Heart right ventricle (tissue), 16 donors: ENCODE results near the gene KIF5A. TPM values are rescaled to one million over a fixed set of nuclear protein-coding genes. Genes with fewer than 3 reads are reported as not detected.

ENCODE experiments used
- ATAC-seq, 8 donors: fragments of 200-7000 bp; cut with Tn5 transposase; one replicate each; pipeline ENCODE4 v1.9.1; 2020; ENCODE audit warnings: mild to moderate bottlenecking in 8 of 8, moderate library complexity in 8 of 8, moderate number of reproducible peaks in 1 of 8
- DNase-seq, 2 donors: peaks; one replicate each; pipeline ENCODE4 v3.0.0-alpha.2; 2020
- H3K27ac ChIP-seq, 10 donors: fragments of 200-600 bp; sonication (generic) in 2 of 10; one replicate each; pipeline versions ENCODE4 v1.5.0 to v1.8.0; 2020 to 2022; ENCODE audit warnings: mild to moderate bottlenecking in 3 of 10
- H3K27me3 ChIP-seq, 7 donors: fragments of 200-600 bp; one replicate each; pipeline ENCODE4 v1.8.0; 2021 to 2022; ENCODE audit warnings: mild to moderate bottlenecking in 2 of 7
- H3K36me3 ChIP-seq, 9 donors: fragments of 200-600 bp; sonication (generic) in 1 of 9; one replicate each; pipeline versions ENCODE4 v1.5.0 to v1.8.0; 2020 to 2022; ENCODE audit warnings: mild to moderate bottlenecking in 2 of 9
- H3K4me1 ChIP-seq, 9 donors: fragments of 200-600 bp; sonication (generic) in 1 of 9; one replicate each; pipeline versions ENCODE4 v1.5.0 to v1.8.0; 2020 to 2022; ENCODE audit warnings: mild to moderate bottlenecking in 4 of 9
- H3K4me3 ChIP-seq, 10 donors: fragments of 200-600 bp; sonication (generic) in 2 of 10; one replicate each; pipeline versions ENCODE4 v1.5.0 to v1.8.0; 2020 to 2022; ENCODE audit warnings: mild to moderate bottlenecking in 7 of 10, moderate library complexity in 2 of 10
- H3K9me3 ChIP-seq, 11 donors: fragments of 200-600 bp in 10 of 11; sonication (generic) in 2 of 11; one replicate each; pipeline versions ENCODE4 v1.5.0 to v1.8.0; 2013 to 2022; ENCODE audit warnings: mild to moderate bottlenecking in 2 of 11, control low read depth in 1 of 11, moderate library complexity in 1 of 11
- CTCF ChIP-seq, 9 donors: fragments of 200-600 bp; sonication (generic) in 2 of 9; IDR thresholded peaks; one replicate each; pipeline versions ENCODE4 v1.5.0 to v1.8.0; 2021 to 2022; ENCODE audit warnings: antibody characterized with exemption in 9 of 9, mild to moderate bottlenecking in 5 of 9, moderate library complexity in 1 of 9
- WGBS, 2 donors: extraction: QIAGEN DNeasy Blood & Tissue Kit; methylation state at CpG; one replicate each; pipeline ENCODE4 v1.1.7; 2013; ENCODE audit warnings: inconsistent platforms in 1 of 2; 5-methylcytosine and 5-hydroxymethylcytosine counted together
- intact Hi-C, 10 donors: fragments of 100-400 bp; cut with DNase I; formaldehyde crosslinking; loops; one replicate each; pipeline versions ENCODE4 v1.11.1 to v1.14.2; 2022
- polyA plus RNA-seq, 2 donors: library from polyadenylated mRNA; stranded (reverse); fragments of 200-250 nt; gene quantifications; one replicate each; pipeline ENCODE4 v1.2.3, GENCODE V29; 2013
- total RNA-seq, 10 donors: library from RNA; stranded (reverse); fragmentation: NEBNext Ultra II Directional in 3 of 10; extraction: Animal tissue kit (Norgen Biotek cat#: 25700) in 3 of 10; gene quantifications; one replicate each; pipeline versions ENCODE4 v1.2.1 to v1.2.4, GENCODE V29; 2021 to 2023
- donor health status: Arrhythmogenic right ventricular cardiomyopathy.
- donor health status: ischemic (EF 13 %, LVEDD 7.1; RV severe dilation, severe dysfunction).
- donor health status: healthy with polysubstance abuse.
- donor health status: DM: no; HTN: yes; CAD: no.
- donor health status: DM: no; HTN: no; CAD: no.
- donor health status: ischemic (EF 25% LVEDD 6.9; RV normal size, moderate dysfunction).
- donor health status: ischemic (EF 25% LVEDD 5.7; RV mildly dilated, moderate dysfunction).
- donor health status: healthy.
- donor health status: DM: yes; HTN: yes; CAD: no.
- donor health status: Ischemic cardiomyopathy.
- donor health status: ischemic (EF 35%, LVEDD 5.7; RV mildly dilated, moderate dysfunction).
- donor health status: nonischemic (EF 11% LVEDD 7.7; RV severe dilation, severe dysfunction).
- donor health status: DM: yes; HTN: yes; CAD: no.
- donor health status: PGD.
- donor health status: ischemic (EF 29% LVEDD 5.4; RV normal size, mild dysfunction).
- donor health status: nonischemic (EF 23%, LVEDD 6.1; RV moderate dilation, normal function).

The KIF5A gene
- total and polyA plus RNA-seq, 12 donors, result 0.05 to 0.29 (median 0.07) TPM; not detected in 5

GRCh38 chr12:57541001-57541400 lies 8.8 kb upstream of the KIF5A start:
- ATAC-seq (no peak), DNase-seq (no peak)
- H3K27ac ChIP-seq, result no peak overlapping the region
- no peaks in the 10 kb centered on the region for H3K27me3 ChIP-seq
- no peaks in the 10 kb centered on the region for H3K9me3 ChIP-seq
- intact Hi-C loops, result no loop called here
- peaks cover 6 to 28% (median 23%) of the 10 kb centered on the region in 9 donors for H3K4me1 ChIP-seq
- 65 to 67% methylated on average over 2 of the region's 2 CpGs for WGBS, 2 donors
- TF ChIP-seq CTCF (IDR thresholded peaks at IDR 0.05), result no peak
- H3K4me3 ChIP-seq, result no peak overlapping the region
- H3K36me3 ChIP-seq, result peaks cover 0 to 69% (median 8%) of the 10 kb centered on the region in 9 donors

GRCh38 chr12:57541717-57542116 lies 8.1 kb upstream of the KIF5A start:
- 70 to 86% methylated on average over 2 of the region's 2 CpGs for WGBS, 2 donors
- H3K4me3 ChIP-seq, result no peak overlapping the region
- no peaks in the 10 kb centered on the region for H3K27me3 ChIP-seq
- peaks cover 0 to 62% (median 8%) of the 10 kb centered on the region in 9 donors for H3K36me3 ChIP-seq
- no peak overlapping the region for H3K27ac ChIP-seq
- intact Hi-C loops, result no loop called here
- no peak for TF ChIP-seq CTCF (IDR thresholded peaks at IDR 0.05)
- ATAC-seq (no peak), DNase-seq (no peak)
- H3K9me3 ChIP-seq, result no peaks in the 10 kb centered on the region
- H3K4me1 ChIP-seq, result peaks cover 9 to 32% (median 28%) of the 10 kb centered on the region in 9 donors

GRCh38 chr12:57543581-57543980 lies 6.3 kb upstream of the KIF5A start:
- Histone ChIP-seq H3K9me3 (no peaks in the 10 kb centered on the region), H3K36me3 (peaks cover 0 to 44% (median 8%) of the 10 kb centered on the region in 9 donors), H3K4me1 (peaks cover 9 to 36% (median 31%) of the 10 kb centered on the region in 9 donors), H3K4me3 (no peak overlapping the region), H3K27ac (peak overlapping the region in 1 of 10 donors; percentile 23), H3K27me3 (peaks cover 0 to 11% (median 7%) of the 10 kb centered on the region in 7 donors)
- 59 to 66% methylated on average over 2 of the region's 2 CpGs for WGBS, 2 donors
- intact Hi-C loops, result no loop called here
- ATAC-seq, result no peak
- no peak for TF ChIP-seq CTCF (IDR thresholded peaks at IDR 0.05)
- no peak for DNase-seq

- TF ChIP-seq CTCF (IDR thresholded peaks at IDR 0.05), result no peak
- Histone ChIP-seq H3K27ac (peak overlapping the region in 8 of 10 donors; percentile 84 to 95 (median 90)), H3K36me3 (peaks cover 0 to 20% (median 8%) of the 10 kb centered on the region in 9 donors), H3K4me1 (peaks cover 13 to 45% (median 37%) of the 10 kb centered on the region in 9 donors), H3K4me3 (peak overlapping the region; percentile 86 to 99 (median 96)), H3K9me3 (no peaks in the 10 kb centered on the region), H3K27me3 (peaks cover 0 to 35% (median 29%) of the 10 kb centered on the region in 7 donors)
- ATAC-seq (no peak), DNase-seq (no peak)
- intact Hi-C loops, result loop anchor here in 2 of 10 donors (2.0 kb wide), 1 partner anchor 23 kb away; the partner anchor contains the start of gene MBD6 (in 2 of the 2)
- 61 to 63% methylated on average over 15 of the region's 15 CpGs for WGBS, 2 donors
These were observed 3.9 kb upstream of the KIF5A start for GRCh38 chr12:57545809-57546437.
